VCaP (cell line): Measurements from ENCODE around the gene ERC2.

Experiments used
- H3K27ac ChIP-seq: fragments of 450-650 bp; 2 replicates; pipeline ENCODE4 v1.5.1; 2017
- CTCF ChIP-seq: fragments of 450-650 bp; conservative IDR thresholded peaks from 2 replicates; pipeline ENCODE4 v1.5.1; 2017; ENCODE audit warnings: mild to moderate bottlenecking, moderate library complexity

The ERC2 gene

DNA sequence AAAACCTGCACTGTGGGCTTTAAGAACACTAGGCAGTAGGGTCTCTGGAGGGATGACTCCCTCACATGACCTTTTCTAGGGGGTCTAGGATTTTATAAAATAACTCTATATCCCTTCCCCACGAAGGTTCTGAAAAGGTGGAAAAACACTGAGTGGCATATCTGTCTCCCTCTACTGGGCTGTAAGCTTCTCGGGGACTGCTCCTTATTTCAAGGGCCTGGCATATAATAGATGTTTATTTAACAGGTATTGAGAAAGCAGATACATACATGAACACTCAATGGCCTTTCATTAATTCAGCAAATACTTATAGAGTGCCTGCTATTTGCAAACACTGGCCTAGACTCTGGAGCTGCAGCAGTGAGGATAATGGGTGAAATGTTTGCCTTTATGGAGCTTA is 834.9 kb downstream of the ERC2 start:
- TF ChIP-seq CTCF, result no peak
- H3K27ac ChIP-seq, result no peak overlapping the region

GRCh38 chr3:55631766-55632331 is 836.4 kb downstream of the ERC2 start:
- H3K27ac ChIP-seq, result no peak overlapping the region
- no peak for TF ChIP-seq CTCF

- TF ChIP-seq CTCF, result no peak
- H3K27ac ChIP-seq, result no peak overlapping the region
Observed at GRCh38 chr3:55630921-55631299, 837.4 kb downstream of the ERC2 start.

GRCh38 chr3:55630280-55630920 is 837.9 kb downstream of the ERC2 start:
- no peak overlapping the region for H3K27ac ChIP-seq
- no peak for TF ChIP-seq CTCF

- no peak for TF ChIP-seq CTCF
- H3K27ac ChIP-seq, result peak overlapping the region; percentile 37
Observed at GRCh38 chr3:55629432-55629831, 838.8 kb downstream of the ERC2 start.

GRCh38 chr3:55626279-55626665 is 842.0 kb downstream of the ERC2 start:
- no peak overlapping the region for H3K27ac ChIP-seq
- no peak for TF ChIP-seq CTCF

- H3K27ac ChIP-seq, result no peak overlapping the region
- no peak for TF ChIP-seq CTCF
Observed at GRCh38 chr3:55624238-55624637, 844.0 kb downstream of the ERC2 start.
